Fibroblast of lung (primary cell): ENCODE measurements around the gene CDYL2. TPM values are rescaled to one million over a fixed set of nuclear protein-coding genes. Genes with fewer than 3 reads are reported as not detected.

Experiments used
- DNase-seq, 2 donors: peaks; one replicate each; pipeline versions ENCODE4 v3.0.0 to v3.0.0-alpha.2; 2010; ENCODE audit warnings: low read depth in 2 of 2
- H2AFZ ChIP-seq: 2 replicates; pipeline ENCODE4 v1.5.1; 2012; ENCODE audit warnings: low read length, control low read depth, inconsistent platforms
- H3K27ac ChIP-seq: 2 replicates; pipeline ENCODE4 v1.5.1; 2011; ENCODE audit warnings: low read length, control low read depth; ENCODE audit not compliant: insufficient read depth
- H3K27me3 ChIP-seq: 2 replicates; pipeline ENCODE4 v1.5.1; 2011; ENCODE audit warnings: mild to moderate bottlenecking, low read length; ENCODE audit not compliant: control insufficient read depth, insufficient read depth
- H3K36me3 ChIP-seq: 2 replicates; pipeline ENCODE4 v1.5.1; 2011; ENCODE audit warnings: low read length; ENCODE audit not compliant: control insufficient read depth, insufficient read depth
- H3K4me1 ChIP-seq: 2 replicates; pipeline ENCODE4 v1.5.1; 2011; ENCODE audit warnings: low read length; ENCODE audit not compliant: control insufficient read depth, insufficient read depth; ENCODE audit errors: extremely low read depth
- H3K4me2 ChIP-seq: 2 replicates; pipeline ENCODE4 v1.5.1; 2011; ENCODE audit warnings: low read length, control low read depth; ENCODE audit not compliant: insufficient read depth; ENCODE audit errors: extremely low read depth
- H3K4me3 ChIP-seq, 4 experiments: fragments of 200-600 bp in 1 of 4; sonication (generic) in 1 of 4; replicated peaks in 1 of 4; 2 replicates each; pipeline ENCODE4 v1.5.1; 2011 to 2016; ENCODE audit warnings: low read length in 4 of 4, low read depth in 3 of 4, mild to moderate bottlenecking in 3 of 4, control low read depth in 2 of 4, inconsistent platforms in 1 of 4, mixed read lengths in 1 of 4; ENCODE audit not compliant: insufficient read depth in 1 of 4; ENCODE audit errors: control extremely low read depth in 1 of 4
- H3K79me2 ChIP-seq: 2 replicates; pipeline ENCODE4 v1.5.1; 2012; ENCODE audit warnings: mild to moderate bottlenecking, low read length, inconsistent platforms; ENCODE audit not compliant: control insufficient read depth, insufficient read depth
- H3K9ac ChIP-seq: 2 replicates; pipeline ENCODE4 v1.5.1; 2011; ENCODE audit warnings: mild to moderate bottlenecking, low read length, control low read depth; ENCODE audit not compliant: insufficient read depth
- H3K9me3 ChIP-seq: 2 replicates; pipeline ENCODE4 v1.5.1; 2012; ENCODE audit warnings: low read depth, low read length; ENCODE audit not compliant: control insufficient read depth, insufficient read depth
- H4K20me1 ChIP-seq: 2 replicates; pipeline ENCODE4 v1.5.1; 2011; ENCODE audit warnings: low read length; ENCODE audit not compliant: control insufficient read depth, insufficient read depth; ENCODE audit errors: extremely low read depth
- CTCF ChIP-seq, 2 donors: IDR thresholded peaks in 1 of 2; conservative IDR thresholded peaks in 1 of 2; 1 replicate in 1 of 2; 2 replicates in 1 of 2; pipeline ENCODE4 v1.5.1; 2011 to 2012; ENCODE audit warnings: low read length in 2 of 2, control low read depth in 1 of 2, inconsistent platforms in 1 of 2, low read depth in 1 of 2, mild to moderate bottlenecking in 1 of 2
- EZH2 ChIP-seq: IDR thresholded peaks from 2 replicates; pipeline ENCODE4 v1.5.1; 2012; ENCODE audit warnings: low read length, control low read depth, mild to moderate bottlenecking; ENCODE audit errors: missing control alignments
- polyA plus RNA-seq, 2 donors: library from polyadenylated mRNA; depleted of rRNA in 1 of 2; stranded (reverse) in 1 of 2; unstranded in 1 of 2; fragments of >200 nt; gene quantifications; 2 replicates each; pipeline ENCODE4 v1.2.1, GENCODE V29; 2011 to 2012; ENCODE audit warnings: missing spikeins in 1 of 2
- total RNA-seq: library from RNA; depleted of rRNA; stranded (reverse); fragments of >200 nt; gene quantifications from 2 replicates; pipeline ENCODE4 v1.2.1, GENCODE V29; 2014

CDYL2 gene
- total and polyA plus RNA-seq, 2 donors (not counting 1 experiment from before 2014, with no cell fraction given): 1.1 to 3.5 TPM

- Histone ChIP-seq H3K36me3 (no peaks in the 10 kb centered on the region), H3K27ac (no peak overlapping the region), H3K4me3 (no peak overlapping the region), H3K9me3 (no peaks in the 10 kb centered on the region), H3K79me2 (no peaks in the 10 kb centered on the region), H3K4me2 (no peak overlapping the region), H3K4me1 (no peaks in the 10 kb centered on the region), H3K9ac (no peak overlapping the region), H4K20me1 (no peaks in the 10 kb centered on the region), H2AFZ (no peak overlapping the region), H3K27me3 (no peaks in the 10 kb centered on the region)
- no peak for DNase-seq
- TF ChIP-seq CTCF (conservative IDR thresholded peaks at IDR 0.05 in 1 of 2, IDR thresholded peaks at IDR 0.05 in 1 of 2; ENCODE audit: low read depth in 1 of 2, low read length in 2 of 2) (no peak), EZH2 (no peak)
Observed at GRCh38 chr16:80825365-80825758, 21.0 kb upstream of the CDYL2 start.

- H2AFZ ChIP-seq: no peak overlapping the region
- TF ChIP-seq CTCF (conservative IDR thresholded peaks at IDR 0.05 in 1 of 2, IDR thresholded peaks at IDR 0.05 in 1 of 2; ENCODE audit: low read depth in 1 of 2, low read length in 2 of 2) (peak; percentile 71 to 85), EZH2 (no peak)
Observed at GRCh38 chr16:80824623-80825364, 20.4 kb upstream of the CDYL2 start.

GRCh38 chr16:80819988-80820387, 15.6 kb upstream of the CDYL2 start:
- no peaks in the 10 kb centered on the region for H3K79me2 ChIP-seq
- no peak overlapping the region for H3K4me3 ChIP-seq
- no peak overlapping the region for H3K27ac ChIP-seq
- H4K20me1 ChIP-seq: no peaks in the 10 kb centered on the region
- peaks cover 6% of the 10 kb centered on the region for H3K27me3 ChIP-seq
- no peaks in the 10 kb centered on the region for H3K4me1 ChIP-seq
- TF ChIP-seq CTCF (conservative IDR thresholded peaks at IDR 0.05 in 1 of 2, IDR thresholded peaks at IDR 0.05 in 1 of 2; ENCODE audit: low read depth in 1 of 2, low read length in 2 of 2) (no peak), EZH2 (no peak)
- H3K36me3 ChIP-seq: no peaks in the 10 kb centered on the region
- DNase-seq: no peak
- H3K9ac ChIP-seq: no peak overlapping the region
- no peaks in the 10 kb centered on the region for H3K9me3 ChIP-seq
- H2AFZ ChIP-seq: no peak overlapping the region
- H3K4me2 ChIP-seq: no peak overlapping the region

More at GRCh38 chr16:80824623-80825364, 20.4 kb upstream of the CDYL2 start:
- no peak overlapping the region for H3K9ac ChIP-seq
- H3K27ac ChIP-seq: no peak overlapping the region
- H3K36me3 ChIP-seq: no peaks in the 10 kb centered on the region
- H3K4me1 ChIP-seq: no peaks in the 10 kb centered on the region
- H3K4me2 ChIP-seq: no peak overlapping the region
- H3K9me3 ChIP-seq: no peaks in the 10 kb centered on the region
- H4K20me1 ChIP-seq: no peaks in the 10 kb centered on the region
- H3K4me3 ChIP-seq: no peak overlapping the region
- peak; percentile 53 to 81 for DNase-seq
- no peaks in the 10 kb centered on the region for H3K79me2 ChIP-seq
- peaks cover 3% of the 10 kb centered on the region for H3K27me3 ChIP-seq
